Endothelial cell of umbilical vein (primary cell): ENCODE measurements around the gene NPY. TPM values are rescaled to one million over a fixed set of nuclear protein-coding genes. Genes with fewer than 3 reads are reported as not detected.

Source experiments
- BruUV-seq: library from RNA; stranded (reverse); fragments of 400-500 nt; replicated peaks from 2 replicates; lab custom pipeline; 2021; lab: Mats Ljungman, UMichigan
- CTCF ChIA-PET: fragments of 300-600, 350-600 bp; sonication (Branson Sonifier 250); formaldehyde crosslinking; loops from one replicate; lab custom pipeline; 2021; ENCODE audit warnings: antibody characterized with exemption, inconsistent platforms; lab: Charles Lee
- POLR2A ChIA-PET: fragments of 300-600, 350-600 bp; sonication (Branson Sonifier 250); formaldehyde crosslinking; loops from one replicate; lab custom pipeline; 2021; ENCODE audit warnings: antibody characterized with exemption, inconsistent platforms; lab: Charles Lee
- DNase-seq: peaks from one replicate; pipeline ENCODE4 v3.0.0-alpha.2; 2011; ENCODE audit warnings: low read depth, low spot score
- FAIRE-seq: peaks from 2 replicates; lab custom pipeline; 2011; peaks lifted over from hg19 to GRCh38; lab: Jason Lieb, UNC
- H2AFZ ChIP-seq: 2 replicates; pipeline ENCODE4 v1.6.0; 2012; ENCODE audit warnings: low read depth, low read length, control low read depth, inconsistent platforms
- H3K27ac ChIP-seq: 2 replicates; pipeline ENCODE4 v1.5.1; 2011; ENCODE audit warnings: low read depth, mild to moderate bottlenecking, control low read depth, low read length, moderate library complexity; ENCODE audit not compliant: insufficient read depth
- H3K27me3 ChIP-seq, 2 experiments: 2 replicates each; pipeline versions ENCODE4 v1.6.0 to v1.6.1; 2011; ENCODE audit warnings: low read length in 2 of 2, mixed read lengths in 1 of 2; ENCODE audit not compliant: control insufficient read depth in 2 of 2, insufficient read depth in 2 of 2
- H3K36me3 ChIP-seq, 2 experiments: 2 replicates in 1 of 2; 3 replicates in 1 of 2; pipeline ENCODE4 v1.5.1; 2011; ENCODE audit warnings: low read length in 2 of 2, mild to moderate bottlenecking in 1 of 2, moderate library complexity in 1 of 2; ENCODE audit not compliant: control insufficient read depth in 2 of 2, insufficient read depth in 2 of 2; ENCODE audit errors: extremely low read depth in 1 of 2
- H3K4me1 ChIP-seq: 3 replicates; pipeline ENCODE4 v1.5.1; 2011; ENCODE audit warnings: mild to moderate bottlenecking, low read length; ENCODE audit not compliant: control insufficient read depth, insufficient read depth; ENCODE audit errors: extremely low read depth
- H3K4me2 ChIP-seq: 2 replicates; pipeline ENCODE4 v1.6.1; 2011; ENCODE audit warnings: low read length, control low read depth, mixed read lengths; ENCODE audit not compliant: insufficient read depth
- H3K4me3 ChIP-seq, 3 experiments: fragments of 200-600 bp in 1 of 3; sonication (generic), shearing (Covaris generic) in 1 of 3; replicated peaks in 1 of 3; 2 replicates each; pipeline ENCODE4 v1.5.1; 2011 to 2016; ENCODE audit warnings: control low read depth in 3 of 3, low read length in 3 of 3, mild to moderate bottlenecking in 2 of 3, inconsistent platforms in 1 of 3, low read depth in 1 of 3, moderate library complexity in 1 of 3; ENCODE audit not compliant: insufficient read depth in 1 of 3
- H3K79me2 ChIP-seq: 2 replicates; pipeline ENCODE4 v1.6.0; 2012; ENCODE audit warnings: low read length, inconsistent platforms; ENCODE audit not compliant: control insufficient read depth, insufficient read depth
- H3K9ac ChIP-seq: replicated peaks from 2 replicates; pipeline ENCODE3; 2011; ENCODE audit warnings: low read length, control low read depth; ENCODE audit not compliant: insufficient read depth; ENCODE audit errors: extremely low read depth
- H3K9me1 ChIP-seq: replicated peaks from 3 replicates; pipeline ENCODE4 v1.6.0; 2011; ENCODE audit warnings: mild to moderate bottlenecking, low read length; ENCODE audit not compliant: control insufficient read depth, insufficient read depth; ENCODE audit errors: extremely low read depth
- H3K9me3 ChIP-seq: replicated peaks from 2 replicates; pipeline ENCODE4 v1.5.1; 2012; ENCODE audit warnings: low read length, inconsistent platforms; ENCODE audit not compliant: control insufficient read depth, insufficient read depth
- H4K20me1 ChIP-seq: replicated peaks from 2 replicates; pipeline ENCODE3; 2011; ENCODE audit warnings: mild to moderate bottlenecking, low read length; ENCODE audit not compliant: control insufficient read depth, insufficient read depth; ENCODE audit errors: extremely low read depth
- CTCF ChIP-seq, 2 donors: IDR thresholded peaks; 1 replicate in 1 of 2; 2 replicates in 1 of 2; pipeline ENCODE4 v1.5.1; 2011; ENCODE audit warnings: low read length in 2 of 2, mild to moderate bottlenecking in 2 of 2, moderate library complexity in 2 of 2, control low read depth in 1 of 2, inconsistent platforms in 1 of 2, low read depth in 1 of 2; ENCODE audit not compliant: insufficient read depth in 1 of 2; ENCODE audit errors: extremely low read depth in 1 of 2
- EZH2 ChIP-seq: IDR thresholded peaks from 2 replicates; pipeline ENCODE4 v1.6.1; 2012; ENCODE audit warnings: borderline replicate concordance, low read depth, mild to moderate bottlenecking, moderate library complexity, low read length, inconsistent platforms; ENCODE audit not compliant: severe bottlenecking
- FOS ChIP-seq: IDR thresholded peaks from 2 replicates; pipeline ENCODE4 v1.6.1; 2011; ENCODE audit warnings: mild to moderate bottlenecking, low read length, moderate library complexity, borderline replicate concordance; ENCODE audit not compliant: insufficient read depth
- GATA2 ChIP-seq: IDR thresholded peaks from 2 replicates; pipeline ENCODE4 v1.7.0; 2011; ENCODE audit warnings: low read depth, mild to moderate bottlenecking, moderate library complexity, mixed read lengths, low read length; ENCODE audit not compliant: insufficient read length, insufficient read depth
- JUN ChIP-seq: IDR thresholded peaks from 2 replicates; pipeline ENCODE4 v1.6.1; 2011; ENCODE audit warnings: borderline replicate concordance, low read depth; ENCODE audit not compliant: insufficient read length, insufficient read depth
- MYC ChIP-seq: IDR thresholded peaks from one replicate; pipeline ENCODE4 v1.6.1; 2011; ENCODE audit warnings: mild to moderate bottlenecking, low read depth, low read length
- POLR2A ChIP-seq: IDR thresholded peaks from 2 replicates; pipeline ENCODE4 v1.6.1; 2012; ENCODE audit warnings: low read depth, mild to moderate bottlenecking, control low read depth, low read length
- POLR2AphosphoS5 ChIP-seq: IDR thresholded peaks from 2 replicates; pipeline ENCODE4 v1.6.1; 2012; ENCODE audit warnings: low read depth, mild to moderate bottlenecking, control low read depth, low read length, moderate library complexity; ENCODE audit not compliant: insufficient read depth
- dilution Hi-C: fragments of 300-500 bp; cut with MboI; formaldehyde crosslinking; loops from one replicate; pipeline ENCODE4 v1.15.0; 2019; ENCODE audit warnings: low sequenced_read_pairs; ENCODE audit not compliant: extremely low pct_ligation_motif_present
- intact Hi-C: fragments of 100-400 bp; cut with micrococcal nuclease; formaldehyde crosslinking; loops from one replicate; pipeline ENCODE4 v1.10.0; 2022
- polyA plus RNA-seq, 4 experiments: library from polyadenylated mRNA; depleted of rRNA in 3 of 4; stranded (reverse) in 3 of 4; unstranded in 1 of 4; fragments of >200 nt; gene quantifications; 2 replicates each; pipeline versions ENCODE4 v1.2.1 to v1.2.3, GENCODE V29; 2011 to 2012; ENCODE audit warnings: missing spikeins in 1 of 4
- total RNA-seq: library from RNA; stranded (reverse); gene quantifications from 2 replicates; pipeline ENCODE4 v1.2.3, GENCODE V29; 2021
- TF ChIP-seq, protein P1 (sequence below): IDR thresholded peaks from 2 replicates; pipeline ENCODE4 v1.6.1; 2011; ENCODE audit not compliant: insufficient read depth, insufficient read length

The NPY gene
- total and polyA plus RNA-seq, 2 donors (not counting 3 experiments of a cell fraction or from before 2014, with no cell fraction given), result not detected

- H4K20me1 ChIP-seq, result no peaks in the 10 kb centered on the region
- no peaks in the 10 kb centered on the region for H3K9me1 ChIP-seq
- no peaks in the 10 kb centered on the region for H3K4me1 ChIP-seq
- TF ChIP-seq CTCF (IDR thresholded peaks at IDR 0.05; ENCODE audit: extremely low read depth in 1 of 2, insufficient read depth in 1 of 2, low read depth in 1 of 2, low read length in 2 of 2) (no peak), GATA2 (no peak), MYC (no peak), POLR2AphosphoS5 (no peak), JUN (no peak), POLR2A (no peak), EZH2 (no peak), FOS (no peak)
- TF ChIP-seq, protein P1, sequence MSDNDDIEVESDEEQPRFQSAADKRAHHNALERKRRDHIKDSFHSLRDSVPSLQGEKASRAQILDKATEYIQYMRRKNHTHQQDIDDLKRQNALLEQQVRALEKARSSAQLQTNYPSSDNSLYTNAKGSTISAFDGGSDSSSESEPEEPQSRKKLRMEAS, result no peak
- H3K27me3 ChIP-seq, result no peaks in the 10 kb centered on the region
- POLR2A ChIA-PET, result no interaction called here
- DNase-seq, result no peak
- no peaks in the 10 kb centered on the region for H3K79me2 ChIP-seq
- no peaks in the 10 kb centered on the region for H3K9me3 ChIP-seq
- no peak overlapping the region for H3K9ac ChIP-seq
- intact Hi-C loops (no loop called here), dilution Hi-C loops (no loop called here)
- H2AFZ ChIP-seq, result no peak overlapping the region
- no TSS peak for BruUV-seq
- no peaks in the 10 kb centered on the region for H3K36me3 ChIP-seq
- CTCF ChIA-PET, result no interaction called here
- FAIRE-seq, result no peak
- H3K27ac ChIP-seq, result no peak overlapping the region
- H3K4me2 ChIP-seq, result no peak overlapping the region
- H3K4me3 ChIP-seq, result no peak overlapping the region
Measured at GRCh38 chr7:24339575-24339974, 55.6 kb downstream of the NPY start.
